Breast epithelium (tissue), 3 donors: Measurements from ENCODE around the gene TRMT61A.

ENCODE experiments used
- POLR2A ChIP-seq: fragments of 450-650 bp; IDR thresholded peaks from one replicate; pipeline ENCODE4 v1.6.1; 2016; ENCODE audit warnings: antibody characterized with exemption, mild to moderate bottlenecking, moderate library complexity
- POLR2AphosphoS5 ChIP-seq, 3 donors: sonication (generic); formaldehyde crosslinking; IDR thresholded peaks; one replicate each; pipeline ENCODE4 v1.6.1; 2017; ENCODE audit warnings: antibody characterized with exemption in 3 of 3
- TF ChIP-seq, protein P1 (sequence below), 3 donors: fragments of 450-650 bp; IDR thresholded peaks; one replicate each; pipeline ENCODE4 v1.5.1; 2016 to 2017; ENCODE audit warnings: antibody characterized with exemption in 3 of 3, mild to moderate bottlenecking in 3 of 3, moderate library complexity in 3 of 3

DNA sequence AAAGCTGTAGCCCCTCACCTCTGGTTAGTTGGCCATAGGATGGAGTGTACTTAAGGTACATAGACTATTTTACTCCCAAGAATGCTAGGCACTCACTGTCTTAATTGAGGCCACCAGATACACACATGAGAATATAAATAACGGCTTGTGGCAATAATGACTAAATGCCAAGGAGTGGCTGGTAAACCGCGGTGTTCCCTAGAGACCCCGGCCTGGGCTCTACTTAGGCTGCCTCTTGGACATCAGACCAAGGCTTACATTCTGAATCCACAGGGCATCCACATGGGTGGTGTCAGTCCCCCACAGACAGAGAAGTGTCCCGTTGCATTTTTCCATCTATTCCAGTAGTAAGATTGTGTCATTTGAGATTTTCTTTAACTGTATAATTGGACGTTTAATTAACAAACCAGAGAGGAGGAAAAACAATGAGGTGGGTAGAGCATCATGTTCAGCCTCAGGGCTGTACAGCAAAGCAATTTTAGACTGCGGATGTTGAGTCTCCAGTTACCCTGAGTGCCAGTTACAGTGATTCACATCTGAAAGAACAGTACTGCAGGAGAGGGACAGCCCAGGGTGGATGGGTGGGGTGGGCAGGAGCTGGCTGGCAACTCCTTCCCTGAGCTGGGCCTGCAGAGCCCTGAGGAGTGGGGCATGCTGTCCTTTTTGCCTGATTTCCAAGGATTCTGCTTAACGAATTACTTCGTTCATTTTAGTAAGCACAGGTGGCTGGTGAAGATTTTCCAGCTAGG is 26.9 kb upstream of the TRMT61A start:
- TF ChIP-seq, protein P1, sequence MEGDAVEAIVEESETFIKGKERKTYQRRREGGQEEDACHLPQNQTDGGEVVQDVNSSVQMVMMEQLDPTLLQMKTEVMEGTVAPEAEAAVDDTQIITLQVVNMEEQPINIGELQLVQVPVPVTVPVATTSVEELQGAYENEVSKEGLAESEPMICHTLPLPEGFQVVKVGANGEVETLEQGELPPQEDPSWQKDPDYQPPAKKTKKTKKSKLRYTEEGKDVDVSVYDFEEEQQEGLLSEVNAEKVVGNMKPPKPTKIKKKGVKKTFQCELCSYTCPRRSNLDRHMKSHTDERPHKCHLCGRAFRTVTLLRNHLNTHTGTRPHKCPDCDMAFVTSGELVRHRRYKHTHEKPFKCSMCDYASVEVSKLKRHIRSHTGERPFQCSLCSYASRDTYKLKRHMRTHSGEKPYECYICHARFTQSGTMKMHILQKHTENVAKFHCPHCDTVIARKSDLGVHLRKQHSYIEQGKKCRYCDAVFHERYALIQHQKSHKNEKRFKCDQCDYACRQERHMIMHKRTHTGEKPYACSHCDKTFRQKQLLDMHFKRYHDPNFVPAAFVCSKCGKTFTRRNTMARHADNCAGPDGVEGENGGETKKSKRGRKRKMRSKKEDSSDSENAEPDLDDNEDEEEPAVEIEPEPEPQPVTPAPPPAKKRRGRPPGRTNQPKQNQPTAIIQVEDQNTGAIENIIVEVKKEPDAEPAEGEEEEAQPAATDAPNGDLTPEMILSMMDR (IDR thresholded peaks at IDR 0.05), result no peak
- TF ChIP-seq POLR2A, result no peak
- TF ChIP-seq POLR2AphosphoS5 (IDR thresholded peaks at IDR 0.05), result no peak
